Right atrium auricular region (tissue), 2 donors: ENCODE measurements around the gene RBM33. TPM values are rescaled to one million over a fixed set of nuclear protein-coding genes. Genes with fewer than 3 reads are reported as not detected.

Source experiments
- DNase-seq: peaks from one replicate; pipeline ENCODE4 v3.0.0-alpha.2; 2019; ENCODE audit warnings: low spot score
- H3K27ac ChIP-seq, 2 donors: fragments of 200-600 bp; sonication (generic); 1 replicate in 1 of 2; 2 replicates in 1 of 2; pipeline ENCODE4 v1.5.1; 2016 to 2019
- H3K27me3 ChIP-seq, 2 donors: fragments of 200-600 bp; sonication (generic); one replicate each; pipeline versions ENCODE4 v1.5.1 to v1.6.0; 2017 to 2019
- H3K36me3 ChIP-seq: fragments of 200-600 bp; sonication (generic); one replicate; pipeline ENCODE4 v1.5.1; 2016
- H3K4me1 ChIP-seq, 2 donors: fragments of 200-600 bp; sonication (generic); one replicate each; pipeline versions ENCODE4 v1.5.1 to v1.6.0; 2017 to 2019
- H3K4me3 ChIP-seq, 2 donors: fragments of 200-600 bp; sonication (generic); 1 replicate in 1 of 2; 2 replicates in 1 of 2; pipeline ENCODE4 v1.5.1; 2017 to 2019; ENCODE audit warnings: mild to moderate bottlenecking in 1 of 2, moderate library complexity in 1 of 2
- H3K9me3 ChIP-seq, 2 donors: fragments of 200-600 bp; sonication (generic); one replicate each; pipeline ENCODE4 v1.5.1; 2019
- total RNA-seq, 2 donors: library from RNA; depleted of rRNA; stranded (reverse); fragments of >200 nt; gene quantifications; one replicate each; pipeline ENCODE4 v1.1.0, GENCODE V29; 2016
- TF ChIP-seq, protein P1 (sequence below), 2 donors: fragments of 200-600 bp; sonication (generic); IDR thresholded peaks; one replicate each; pipeline ENCODE4 v1.5.1; 2019; ENCODE audit warnings: antibody characterized with exemption in 2 of 2

The RBM33 gene
- total RNA-seq, 2 donors from 2014 or later, result 15.4 to 21.0 TPM

DNA sequence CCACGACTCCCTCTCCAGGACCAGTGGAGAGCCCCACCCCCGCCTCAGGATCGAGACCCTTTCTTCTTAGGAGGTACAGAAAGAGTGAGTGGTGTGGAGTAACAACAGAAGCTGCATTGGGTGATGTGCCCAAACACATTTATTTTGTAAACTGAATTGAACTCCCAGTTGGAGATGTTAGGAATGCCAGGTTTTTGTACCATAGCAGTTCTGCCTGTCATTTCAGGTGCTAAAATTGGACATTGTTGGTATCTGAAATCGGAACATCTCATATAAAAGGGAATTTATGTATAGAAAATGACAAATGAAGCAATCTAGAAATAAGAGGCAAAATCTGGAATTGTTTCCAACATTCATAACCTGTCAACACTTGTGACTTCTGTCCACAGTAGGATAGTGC is 93.1 kb downstream of the RBM33 start:
- H3K9me3 ChIP-seq, result no peaks in the 10 kb centered on the region
- TF ChIP-seq, protein P1, sequence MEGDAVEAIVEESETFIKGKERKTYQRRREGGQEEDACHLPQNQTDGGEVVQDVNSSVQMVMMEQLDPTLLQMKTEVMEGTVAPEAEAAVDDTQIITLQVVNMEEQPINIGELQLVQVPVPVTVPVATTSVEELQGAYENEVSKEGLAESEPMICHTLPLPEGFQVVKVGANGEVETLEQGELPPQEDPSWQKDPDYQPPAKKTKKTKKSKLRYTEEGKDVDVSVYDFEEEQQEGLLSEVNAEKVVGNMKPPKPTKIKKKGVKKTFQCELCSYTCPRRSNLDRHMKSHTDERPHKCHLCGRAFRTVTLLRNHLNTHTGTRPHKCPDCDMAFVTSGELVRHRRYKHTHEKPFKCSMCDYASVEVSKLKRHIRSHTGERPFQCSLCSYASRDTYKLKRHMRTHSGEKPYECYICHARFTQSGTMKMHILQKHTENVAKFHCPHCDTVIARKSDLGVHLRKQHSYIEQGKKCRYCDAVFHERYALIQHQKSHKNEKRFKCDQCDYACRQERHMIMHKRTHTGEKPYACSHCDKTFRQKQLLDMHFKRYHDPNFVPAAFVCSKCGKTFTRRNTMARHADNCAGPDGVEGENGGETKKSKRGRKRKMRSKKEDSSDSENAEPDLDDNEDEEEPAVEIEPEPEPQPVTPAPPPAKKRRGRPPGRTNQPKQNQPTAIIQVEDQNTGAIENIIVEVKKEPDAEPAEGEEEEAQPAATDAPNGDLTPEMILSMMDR (IDR thresholded peaks at IDR 0.05), result no peak
- DNase-seq, result no peak
- H3K36me3 ChIP-seq, result peaks cover 45% of the 10 kb centered on the region
- H3K27me3 ChIP-seq, result no peaks in the 10 kb centered on the region
- H3K4me1 ChIP-seq, result peaks cover 0 to 17% of the 10 kb centered on the region in 2 donors
- H3K27ac ChIP-seq, result no peak overlapping the region
- no peak overlapping the region for H3K4me3 ChIP-seq

DNA sequence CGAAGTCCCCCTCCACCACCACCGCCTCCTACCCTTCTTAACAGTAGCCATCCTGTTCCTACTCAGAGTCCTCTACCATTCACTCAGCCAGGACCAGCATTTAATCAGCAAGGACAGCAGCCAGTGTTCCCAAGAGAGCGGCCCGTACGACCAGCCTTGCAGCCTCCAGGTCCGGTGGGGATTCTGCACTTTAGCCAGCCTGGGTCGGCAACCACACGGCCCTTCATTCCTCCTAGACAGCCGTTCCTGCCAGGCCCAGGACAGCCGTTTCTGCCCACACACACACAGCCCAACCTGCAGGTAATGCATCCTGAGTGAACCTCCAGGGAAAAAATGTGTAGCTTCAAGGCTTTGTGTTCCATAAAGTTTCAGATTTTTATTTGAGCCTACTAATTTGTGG is 93.6 kb downstream of the RBM33 start:
- H3K9me3 ChIP-seq, result no peaks in the 10 kb centered on the region
- H3K36me3 ChIP-seq, result peaks cover 50% of the 10 kb centered on the region

DNA sequence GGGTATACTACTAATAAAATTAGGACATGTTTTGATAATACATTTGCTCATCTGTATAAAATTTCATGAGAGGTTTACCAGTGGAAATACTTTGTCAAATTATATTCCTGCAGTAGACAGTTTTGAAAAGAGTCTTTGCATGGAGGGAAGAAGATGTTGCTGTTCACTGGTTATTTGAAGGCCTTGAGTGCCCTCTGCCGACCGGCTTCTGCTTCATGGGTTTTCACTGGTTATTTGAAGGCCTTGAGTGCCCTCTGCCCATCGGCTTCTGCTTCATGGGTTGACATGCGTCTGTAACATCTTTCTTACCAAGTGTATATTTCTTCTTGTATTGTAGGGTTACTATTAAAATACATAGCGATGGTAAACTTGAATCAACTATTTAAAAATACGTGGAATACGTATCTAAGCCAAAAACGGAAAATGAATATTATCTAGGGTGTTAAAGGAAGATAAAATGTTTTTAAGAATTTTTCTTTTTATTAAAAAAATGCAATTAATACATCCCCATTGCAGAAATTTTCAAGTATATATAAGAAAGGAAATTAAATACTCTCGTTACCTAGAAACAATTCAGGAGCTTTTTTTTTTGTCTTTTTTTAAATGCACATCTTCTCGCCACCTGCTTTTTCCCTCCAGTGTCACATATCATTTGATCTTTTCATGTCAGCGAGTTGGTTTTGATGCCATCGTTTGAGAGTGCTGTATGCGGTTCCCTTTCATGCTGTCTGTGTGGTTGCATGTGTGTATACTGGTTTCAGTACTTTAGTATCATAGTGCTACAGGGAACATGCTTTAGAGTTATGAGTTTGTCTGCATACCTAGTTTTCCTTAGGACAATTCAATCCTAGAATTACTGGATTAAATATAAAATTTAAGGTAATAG is 94.4 kb downstream of the RBM33 start:
- H3K4me1 ChIP-seq, result peaks cover 0 to 4% of the 10 kb centered on the region in 2 donors
- H3K9me3 ChIP-seq, result no peaks in the 10 kb centered on the region
- H3K4me3 ChIP-seq, result no peak overlapping the region
- TF ChIP-seq, protein P1 (IDR thresholded peaks at IDR 0.05), result peak; percentile 21 to 70
- peak; percentile 71 for DNase-seq
- H3K36me3 ChIP-seq, result peaks cover 56% of the 10 kb centered on the region
- no peak overlapping the region for H3K27ac ChIP-seq
- no peaks in the 10 kb centered on the region for H3K27me3 ChIP-seq

More for the DNA sequence above, 93.6 kb downstream of the RBM33 start:
- DNase-seq, result no peak
- H3K27me3 ChIP-seq, result no peaks in the 10 kb centered on the region
- H3K27ac ChIP-seq, result no peak overlapping the region
- TF ChIP-seq, protein P1 (IDR thresholded peaks at IDR 0.05), result no peak
- peaks cover 0 to 12% of the 10 kb centered on the region in 2 donors for H3K4me1 ChIP-seq
- no peak overlapping the region for H3K4me3 ChIP-seq

DNA sequence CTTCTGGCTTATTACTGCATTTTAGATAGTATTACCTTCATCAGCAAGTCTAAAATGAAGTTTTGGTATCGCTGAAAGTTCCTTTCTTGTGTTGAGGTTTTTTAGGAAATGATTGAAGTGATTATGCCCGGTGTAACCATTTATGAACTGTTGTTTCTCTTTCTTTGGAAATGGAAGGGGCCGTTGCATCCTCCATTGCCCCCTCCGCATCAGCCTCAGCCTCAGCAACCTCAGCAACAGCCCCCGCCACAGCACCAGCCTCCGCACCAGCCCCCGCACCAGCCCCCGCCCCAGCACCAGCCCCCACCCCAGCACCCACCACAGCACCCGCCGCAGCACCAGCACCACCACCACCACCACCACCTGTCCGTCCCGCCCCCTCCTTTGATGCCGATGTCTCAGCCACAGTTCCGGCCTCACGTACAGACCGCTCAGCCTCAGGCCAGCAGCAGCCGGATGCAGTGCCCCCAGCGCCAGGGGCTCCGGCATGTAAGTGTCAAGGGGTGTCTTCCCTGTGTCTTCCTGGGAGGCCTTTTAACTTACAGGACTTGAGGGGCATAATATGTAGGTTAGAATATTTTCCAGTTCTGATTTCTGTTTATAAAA is 95.2 kb downstream of the RBM33 start:
- TF ChIP-seq, protein P1 (IDR thresholded peaks at IDR 0.05), result no peak

DNA sequence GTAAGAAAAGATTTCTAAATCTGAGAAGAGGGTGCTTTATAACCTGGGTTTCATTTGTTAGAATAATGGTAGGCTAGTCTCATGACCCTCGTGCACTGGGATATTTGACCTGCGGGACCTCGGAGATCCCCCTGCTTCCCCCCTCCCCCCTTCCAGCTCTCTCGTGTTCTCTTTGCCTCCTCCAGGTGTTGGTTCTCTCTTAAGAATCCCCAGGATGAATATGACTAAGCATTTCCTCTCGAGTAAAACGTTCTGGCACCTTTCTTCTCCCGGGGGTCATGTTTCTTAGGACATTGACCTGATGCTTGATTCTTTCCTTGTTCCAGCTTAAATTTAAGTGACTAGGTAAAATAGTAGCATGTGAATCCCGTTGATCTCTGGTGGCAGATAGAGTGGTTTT is 96.6 kb downstream of the RBM33 start:
- no peaks in the 10 kb centered on the region for H3K27me3 ChIP-seq
- H3K4me1 ChIP-seq, result no peaks in the 10 kb centered on the region
- no peak for DNase-seq
- H3K9me3 ChIP-seq, result no peaks in the 10 kb centered on the region
- TF ChIP-seq, protein P1 (IDR thresholded peaks at IDR 0.05), result no peak
- peaks cover 69% of the 10 kb centered on the region for H3K36me3 ChIP-seq
- no peak overlapping the region for H3K27ac ChIP-seq
- H3K4me3 ChIP-seq, result no peak overlapping the region

More for the DNA sequence above, 95.2 kb downstream of the RBM33 start:
- Histone ChIP-seq H3K27me3 (no peaks in the 10 kb centered on the region), H3K27ac (no peak overlapping the region), H3K36me3 (peaks cover 56% of the 10 kb centered on the region), H3K4me3 (no peak overlapping the region), H3K9me3 (no peaks in the 10 kb centered on the region), H3K4me1 (no peaks in the 10 kb centered on the region)
- DNase-seq, result no peak
